ENCODE results near the gene DNASE1.

DNA sequence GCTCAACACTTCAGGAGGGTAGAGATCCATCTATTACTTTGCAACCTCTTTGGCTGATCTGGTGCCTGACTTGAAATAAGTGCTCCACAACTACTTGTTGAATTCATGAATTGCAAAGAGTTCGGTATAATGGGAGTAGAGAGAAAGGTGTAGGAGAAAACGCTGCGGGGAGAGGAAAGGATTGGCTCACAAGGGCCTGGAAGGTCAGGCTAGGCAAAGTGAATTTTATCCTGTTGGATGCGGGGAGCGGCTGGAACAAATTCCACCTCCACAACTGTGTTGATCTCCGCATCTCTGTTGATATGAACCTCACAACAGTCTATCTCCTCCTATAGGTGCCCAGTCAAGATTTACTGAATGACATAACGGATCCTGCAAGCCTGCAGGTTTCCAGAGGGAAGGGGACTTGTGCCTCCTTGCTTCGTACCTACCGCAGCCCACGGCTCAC lies 43.8 kb upstream of the DNASE1 start:
- no peak for TF ChIP-seq EZH2 (IDR thresholded peaks at IDR 0.05)
- no peak for TF ChIP-seq RAD21 (IDR thresholded peaks at IDR 0.05; ENCODE audit: low read depth)
- no peak for TF ChIP-seq YY1 (IDR thresholded peaks at IDR 0.05; ENCODE audit: extremely low read depth, insufficient replicate concordance, low read depth, low read length)
- TF ChIP-seq, protein P1, sequence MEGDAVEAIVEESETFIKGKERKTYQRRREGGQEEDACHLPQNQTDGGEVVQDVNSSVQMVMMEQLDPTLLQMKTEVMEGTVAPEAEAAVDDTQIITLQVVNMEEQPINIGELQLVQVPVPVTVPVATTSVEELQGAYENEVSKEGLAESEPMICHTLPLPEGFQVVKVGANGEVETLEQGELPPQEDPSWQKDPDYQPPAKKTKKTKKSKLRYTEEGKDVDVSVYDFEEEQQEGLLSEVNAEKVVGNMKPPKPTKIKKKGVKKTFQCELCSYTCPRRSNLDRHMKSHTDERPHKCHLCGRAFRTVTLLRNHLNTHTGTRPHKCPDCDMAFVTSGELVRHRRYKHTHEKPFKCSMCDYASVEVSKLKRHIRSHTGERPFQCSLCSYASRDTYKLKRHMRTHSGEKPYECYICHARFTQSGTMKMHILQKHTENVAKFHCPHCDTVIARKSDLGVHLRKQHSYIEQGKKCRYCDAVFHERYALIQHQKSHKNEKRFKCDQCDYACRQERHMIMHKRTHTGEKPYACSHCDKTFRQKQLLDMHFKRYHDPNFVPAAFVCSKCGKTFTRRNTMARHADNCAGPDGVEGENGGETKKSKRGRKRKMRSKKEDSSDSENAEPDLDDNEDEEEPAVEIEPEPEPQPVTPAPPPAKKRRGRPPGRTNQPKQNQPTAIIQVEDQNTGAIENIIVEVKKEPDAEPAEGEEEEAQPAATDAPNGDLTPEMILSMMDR (IDR thresholded peaks at IDR 0.05 in 2 of 3, conservative IDR thresholded peaks at IDR 0.05 in 1 of 3; ENCODE audit: borderline replicate concordance in 1 of 3, insufficient read depth in 1 of 3, low read depth in 2 of 3, low read length in 2 of 3) = no peak
- TF ChIP-seq MAX (IDR thresholded peaks at IDR 0.05) = no peak
- TF ChIP-seq POLR2AphosphoS5 (IDR thresholded peaks at IDR 0.05; ENCODE audit: low read depth, low read length) = no peak
- TF ChIP-seq, protein P2, sequence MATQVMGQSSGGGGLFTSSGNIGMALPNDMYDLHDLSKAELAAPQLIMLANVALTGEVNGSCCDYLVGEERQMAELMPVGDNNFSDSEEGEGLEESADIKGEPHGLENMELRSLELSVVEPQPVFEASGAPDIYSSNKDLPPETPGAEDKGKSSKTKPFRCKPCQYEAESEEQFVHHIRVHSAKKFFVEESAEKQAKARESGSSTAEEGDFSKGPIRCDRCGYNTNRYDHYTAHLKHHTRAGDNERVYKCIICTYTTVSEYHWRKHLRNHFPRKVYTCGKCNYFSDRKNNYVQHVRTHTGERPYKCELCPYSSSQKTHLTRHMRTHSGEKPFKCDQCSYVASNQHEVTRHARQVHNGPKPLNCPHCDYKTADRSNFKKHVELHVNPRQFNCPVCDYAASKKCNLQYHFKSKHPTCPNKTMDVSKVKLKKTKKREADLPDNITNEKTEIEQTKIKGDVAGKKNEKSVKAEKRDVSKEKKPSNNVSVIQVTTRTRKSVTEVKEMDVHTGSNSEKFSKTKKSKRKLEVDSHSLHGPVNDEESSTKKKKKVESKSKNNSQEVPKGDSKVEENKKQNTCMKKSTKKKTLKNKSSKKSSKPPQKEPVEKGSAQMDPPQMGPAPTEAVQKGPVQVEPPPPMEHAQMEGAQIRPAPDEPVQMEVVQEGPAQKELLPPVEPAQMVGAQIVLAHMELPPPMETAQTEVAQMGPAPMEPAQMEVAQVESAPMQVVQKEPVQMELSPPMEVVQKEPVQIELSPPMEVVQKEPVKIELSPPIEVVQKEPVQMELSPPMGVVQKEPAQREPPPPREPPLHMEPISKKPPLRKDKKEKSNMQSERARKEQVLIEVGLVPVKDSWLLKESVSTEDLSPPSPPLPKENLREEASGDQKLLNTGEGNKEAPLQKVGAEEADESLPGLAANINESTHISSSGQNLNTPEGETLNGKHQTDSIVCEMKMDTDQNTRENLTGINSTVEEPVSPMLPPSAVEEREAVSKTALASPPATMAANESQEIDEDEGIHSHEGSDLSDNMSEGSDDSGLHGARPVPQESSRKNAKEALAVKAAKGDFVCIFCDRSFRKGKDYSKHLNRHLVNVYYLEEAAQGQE (IDR thresholded peaks at IDR 0.05; ENCODE audit: low read depth) = no peak
- TF ChIP-seq POLR2A (IDR thresholded peaks at IDR 0.05; ENCODE audit: borderline replicate concordance, extremely low read depth, insufficient read depth, insufficient read length) = no peak
- no peak for TF ChIP-seq ZNF274 (IDR thresholded peaks at IDR 0.05; ENCODE audit: low read depth, low read length)
- no peak for TF ChIP-seq EZH2phosphoT487 (IDR thresholded peaks at IDR 0.05; ENCODE audit: borderline replicate concordance)

Measured in HCT116 (cell line).